ENCODE data around the gene OR2V2.
"Not testable (repeated sequence)": the region's sequence is repeated elsewhere in the genome, so short reads cannot be mapped to it uniquely, and the experiment has no call there.

OR2V2 gene

GRCh38 chr5:181146927-181147636, at the start of gene OR2V2:
Gene OR2V2 (plus strand): TSS chr5:181147586. CDS start chr5:181154943, 7,357 bp downstream.
- not testable (repeated sequence) for DNase-seq (ENCODE audit: low spot score)

GRCh38 chr5:181097759-181098491, 49.5 kb upstream of the OR2V2 start:
- DNase-seq (ENCODE audit: low spot score), result not testable (repeated sequence)

- DNase-seq (ENCODE audit: low spot score), result no peak
Measured at GRCh38 chr5:181098762-181099601, 48.4 kb upstream of the OR2V2 start.

- DNase-seq (ENCODE audit: low spot score), result no peak
Measured at GRCh38 chr5:181099602-181100086, 47.7 kb upstream of the OR2V2 start.

- DNase-seq (ENCODE audit: low spot score), result no peak
Measured at GRCh38 chr5:181100121-181100875, 47.1 kb upstream of the OR2V2 start.

GRCh38 chr5:181101030-181101641, 46.2 kb upstream of the OR2V2 start:
- DNase-seq (ENCODE audit: low spot score), result not testable (repeated sequence)

GRCh38 chr5:181101930-181102674, 45.3 kb upstream of the OR2V2 start:
- not testable (repeated sequence) for DNase-seq (ENCODE audit: low spot score)

- not testable (repeated sequence) for DNase-seq (ENCODE audit: low spot score)
Measured at GRCh38 chr5:181104259-181104568, 43.2 kb upstream of the OR2V2 start.

- not testable (repeated sequence) for DNase-seq (ENCODE audit: low spot score)
Measured at GRCh38 chr5:181104606-181105390, 42.6 kb upstream of the OR2V2 start.

- DNase-seq (ENCODE audit: low spot score), result no peak
Measured at GRCh38 chr5:181105391-181106025, 41.9 kb upstream of the OR2V2 start.

- DNase-seq (ENCODE audit: low spot score), result no peak
Measured at GRCh38 chr5:181107699-181108098, 39.7 kb upstream of the OR2V2 start.

- DNase-seq (ENCODE audit: low spot score), result no peak
Measured at GRCh38 chr5:181108578-181109165, 38.7 kb upstream of the OR2V2 start.

GRCh38 chr5:181109489-181110013, 37.8 kb upstream of the OR2V2 start:
- DNase-seq (ENCODE audit: low spot score), result no peak

- DNase-seq (ENCODE audit: low spot score), result no peak
Measured at GRCh38 chr5:181111010-181111409, 36.4 kb upstream of the OR2V2 start.

GRCh38 chr5:181112476-181112875, 34.9 kb upstream of the OR2V2 start:
- no peak for DNase-seq (ENCODE audit: low spot score)

GRCh38 chr5:181113572-181113971, 33.8 kb upstream of the OR2V2 start:
- not testable (repeated sequence) for DNase-seq (ENCODE audit: low spot score)

- no peak for DNase-seq (ENCODE audit: low spot score)
Measured at GRCh38 chr5:181114284-181114843, 33.0 kb upstream of the OR2V2 start.

All from LoVo (cell line).